LNCaP clone FGC (cell line): ENCODE results near the gene SLC4A2.

ENCODE experiments used
- DNase-seq: peaks from one replicate; pipeline ENCODE4 v3.0.0-alpha.2; 2011; ENCODE audit warnings: low read depth
- H3K4me3 ChIP-seq: 2 replicates; pipeline ENCODE4 v1.5.1; 2011; ENCODE audit warnings: mild to moderate bottlenecking, low read depth, low read length, control low read depth
- CTCF ChIP-seq: IDR thresholded peaks from 2 replicates; pipeline ENCODE4 v1.5.1; 2012; ENCODE audit warnings: mild to moderate bottlenecking; ENCODE audit not compliant: control insufficient read depth, insufficient read depth; ENCODE audit errors: extremely low read depth

The SLC4A2 gene

GRCh38 chr7:151087245-151088018, 28.0 kb downstream of the SLC4A2 start:
- DNase-seq: no peak

GRCh38 chr7:151088019-151088855, 28.8 kb downstream of the SLC4A2 start:
- DNase-seq: no peak
- H3K4me3 ChIP-seq: peak overlapping the region; percentile 93

More at GRCh38 chr7:151087245-151088018, 28.0 kb downstream of the SLC4A2 start:
- H3K4me3 ChIP-seq: peak overlapping the region; percentile 93
- TF ChIP-seq CTCF: peak; percentile 52

GRCh38 chr7:151088856-151089699, 29.7 kb downstream of the SLC4A2 start:
- DNase-seq: no peak
- TF ChIP-seq CTCF: no peak
- peak overlapping the region; percentile 93 for H3K4me3 ChIP-seq

More at GRCh38 chr7:151088019-151088855, 28.8 kb downstream of the SLC4A2 start:
- TF ChIP-seq CTCF: no peak

- no peak for TF ChIP-seq CTCF
- DNase-seq: no peak
- peak overlapping the region; percentile 93; the same call in 1 of the 2 replicates for H3K4me3 ChIP-seq
Observed at GRCh38 chr7:151089893-151090730, 30.7 kb downstream of the SLC4A2 start.

- H3K4me3 ChIP-seq: no peak overlapping the region
- TF ChIP-seq CTCF: no peak
Observed at GRCh38 chr7:151091003-151091402, 31.6 kb downstream of the SLC4A2 start.

GRCh38 chr7:151091431-151091830, 32.0 kb downstream of the SLC4A2 start:
- no peak overlapping the region for H3K4me3 ChIP-seq
- TF ChIP-seq CTCF: peak; percentile 56
- no peak for DNase-seq

More at GRCh38 chr7:151091003-151091402, 31.6 kb downstream of the SLC4A2 start:
- DNase-seq: no peak
